ENCODE data around the gene ACACA.
A peak's percentile ranks its signal among the peaks of the same experiment; 100 is the strongest.

ACACA gene

DNA sequence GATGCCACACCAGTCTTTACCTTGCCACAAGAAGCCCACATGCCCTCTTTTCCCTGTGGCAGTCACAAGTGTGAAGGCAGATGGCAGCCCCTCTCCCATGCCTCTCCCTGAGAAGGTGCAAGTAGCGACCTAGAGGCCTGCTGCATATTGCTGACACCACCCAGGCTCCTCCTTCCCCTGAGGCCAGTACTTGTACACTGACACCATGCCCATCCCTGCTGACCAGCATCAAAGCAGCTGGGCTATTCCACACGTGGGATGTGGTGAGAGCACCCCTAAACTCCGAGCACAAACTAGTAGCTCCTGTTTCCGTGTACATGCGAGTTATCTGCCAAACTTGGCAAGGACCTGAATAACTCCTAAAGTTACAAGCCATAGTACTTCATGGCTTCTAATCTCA is 308.5 kb downstream of the ACACA start:
- Histone ChIP-seq H3K4me1 (ENCODE audit: control insufficient read depth in 1 of 2, insufficient read depth in 2 of 2, low read length in 2 of 2) (peaks cover 1 to 2% of the 10 kb centered on the region in 2 donors), H3K4me3 (ENCODE audit: low read depth in 1 of 2, low read length in 2 of 2) (no peak overlapping the region), H3K9ac (ENCODE audit: low read depth in 1 of 2, low read length in 2 of 2) (no peak overlapping the region), H3K36me3 (ENCODE audit: control insufficient read depth in 1 of 2, insufficient read depth in 2 of 2, low read length in 2 of 2) (peaks cover 13 to 52% of the 10 kb centered on the region in 2 donors), H3K9me3 (ENCODE audit: control insufficient read depth in 1 of 2, low read length in 2 of 2) (no peaks in the 10 kb centered on the region), H3K27me3 (ENCODE audit: control insufficient read depth in 1 of 2, insufficient read depth in 2 of 2, low read length in 2 of 2) (no peaks in the 10 kb centered on the region), H3K27ac (ENCODE audit: low read depth, low read length) (no peak overlapping the region)

DNA sequence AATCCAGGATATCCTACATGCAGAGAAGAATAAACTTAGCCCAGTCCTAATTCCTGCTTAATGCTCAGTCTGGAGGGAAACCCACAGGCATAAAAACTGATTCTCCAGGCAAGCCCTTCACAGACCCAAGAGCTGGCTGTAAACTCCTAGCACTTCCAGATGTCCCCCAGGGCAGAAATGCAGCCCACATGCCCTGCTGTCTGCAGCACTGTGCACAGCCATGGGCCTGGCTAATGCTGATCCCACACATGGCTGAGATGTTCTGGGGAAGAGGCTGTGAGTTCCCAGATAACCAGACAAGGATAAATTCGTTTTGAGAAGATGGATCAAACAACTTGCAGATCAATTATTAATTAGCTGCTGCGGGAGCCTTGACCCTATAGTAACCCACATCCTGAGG is 309.5 kb downstream of the ACACA start:
- H3K4me3 ChIP-seq (ENCODE audit: low read depth in 1 of 2, low read length in 2 of 2): no peak overlapping the region
- no peaks in the 10 kb centered on the region for H3K27me3 ChIP-seq (ENCODE audit: control insufficient read depth in 1 of 2, insufficient read depth in 2 of 2, low read length in 2 of 2)
- no peaks in the 10 kb centered on the region for H3K9me3 ChIP-seq (ENCODE audit: control insufficient read depth in 1 of 2, low read length in 2 of 2)
- no peak overlapping the region for H3K27ac ChIP-seq (ENCODE audit: low read depth, low read length)
- peaks cover 8 to 11% of the 10 kb centered on the region in 2 donors for H3K4me1 ChIP-seq (ENCODE audit: control insufficient read depth in 1 of 2, insufficient read depth in 2 of 2, low read length in 2 of 2)
- peaks cover 13 to 46% of the 10 kb centered on the region in 2 donors for H3K36me3 ChIP-seq (ENCODE audit: control insufficient read depth in 1 of 2, insufficient read depth in 2 of 2, low read length in 2 of 2)
- H3K9ac ChIP-seq (ENCODE audit: low read depth in 1 of 2, low read length in 2 of 2): no peak overlapping the region

DNA sequence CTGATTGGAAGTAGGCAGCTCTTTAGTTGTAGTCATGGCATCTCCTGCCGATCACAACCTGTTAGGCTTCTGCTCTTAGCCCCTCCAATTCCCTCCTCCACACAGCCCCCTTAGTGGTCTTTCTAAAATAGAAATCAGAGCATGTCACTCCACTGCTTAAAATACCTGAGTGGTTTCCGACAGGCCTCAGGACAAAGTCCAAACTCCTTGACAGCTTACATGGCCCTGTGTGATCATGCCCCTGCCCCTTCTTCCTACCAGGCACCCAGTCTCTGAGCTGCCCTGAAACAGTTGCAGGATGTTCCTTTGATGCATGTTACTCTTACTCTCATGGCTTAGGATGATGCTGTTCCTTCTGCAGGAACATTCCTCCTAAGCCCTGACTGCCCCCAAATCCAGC is 310.6 kb downstream of the ACACA start:
- Histone ChIP-seq H3K4me3 (ENCODE audit: low read depth in 1 of 2, low read length in 2 of 2) (no peak overlapping the region), H3K9me3 (ENCODE audit: control insufficient read depth in 1 of 2, low read length in 2 of 2) (no peaks in the 10 kb centered on the region), H3K27ac (ENCODE audit: low read depth, low read length) (no peak overlapping the region), H3K27me3 (ENCODE audit: control insufficient read depth in 1 of 2, insufficient read depth in 2 of 2, low read length in 2 of 2) (no peaks in the 10 kb centered on the region), H3K4me1 (ENCODE audit: control insufficient read depth in 1 of 2, insufficient read depth in 2 of 2, low read length in 2 of 2) (peaks cover 14 to 20% of the 10 kb centered on the region in 2 donors), H3K36me3 (ENCODE audit: control insufficient read depth in 1 of 2, insufficient read depth in 2 of 2, low read length in 2 of 2) (peaks cover 13 to 39% of the 10 kb centered on the region in 2 donors), H3K9ac (ENCODE audit: low read depth in 1 of 2, low read length in 2 of 2) (no peak overlapping the region)

DNA sequence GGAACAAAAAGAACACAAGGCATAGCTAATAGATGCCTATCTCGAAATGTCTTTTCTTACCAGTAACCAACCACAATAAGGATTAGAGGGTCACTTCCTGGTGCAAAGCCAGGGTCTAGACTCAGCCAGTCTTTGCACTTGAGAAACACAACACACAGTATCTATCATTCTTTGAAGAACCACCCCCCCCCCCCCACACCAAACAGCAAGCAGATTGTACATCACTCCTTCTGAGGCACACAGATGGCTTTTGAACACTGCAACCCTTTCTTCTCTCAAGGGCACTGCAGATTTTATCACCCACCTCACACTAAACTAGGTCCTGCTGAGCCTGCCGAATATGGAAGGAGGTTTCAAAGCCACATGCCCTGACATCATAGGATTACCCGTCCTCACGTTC is 312.2 kb downstream of the ACACA start:
- Histone ChIP-seq H3K4me3 (ENCODE audit: low read depth in 1 of 2, low read length in 2 of 2) (no peak overlapping the region), H3K4me1 (ENCODE audit: control insufficient read depth in 1 of 2, insufficient read depth in 2 of 2, low read length in 2 of 2) (peaks cover 14 to 27% of the 10 kb centered on the region in 2 donors), H3K9me3 (ENCODE audit: control insufficient read depth in 1 of 2, low read length in 2 of 2) (no peaks in the 10 kb centered on the region), H3K27ac (ENCODE audit: low read depth, low read length) (no peak overlapping the region), H3K36me3 (ENCODE audit: control insufficient read depth in 1 of 2, insufficient read depth in 2 of 2, low read length in 2 of 2) (peaks cover 13 to 41% of the 10 kb centered on the region in 2 donors), H3K27me3 (ENCODE audit: control insufficient read depth in 1 of 2, insufficient read depth in 2 of 2, low read length in 2 of 2) (no peaks in the 10 kb centered on the region), H3K9ac (ENCODE audit: low read depth in 1 of 2, low read length in 2 of 2) (no peak overlapping the region)

DNA sequence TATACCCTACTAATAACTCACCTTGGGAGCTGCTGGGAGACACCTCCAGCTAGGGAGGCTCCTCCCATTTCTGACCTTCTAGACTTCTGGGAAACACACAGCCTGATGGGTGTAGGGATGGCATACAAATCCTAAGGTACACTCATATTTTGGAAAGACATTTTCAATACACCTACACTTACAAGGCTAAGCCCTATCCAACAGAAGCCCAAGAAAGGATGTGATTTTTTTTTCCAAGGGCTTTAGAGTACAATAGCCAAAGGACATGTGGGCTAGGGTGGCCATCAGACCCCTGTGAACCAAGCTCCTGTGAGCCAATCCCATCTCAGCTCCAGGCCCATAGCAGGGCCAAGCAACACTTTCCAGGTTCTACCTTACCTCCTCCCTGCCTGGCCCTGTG is 313.9 kb downstream of the ACACA start:
- Histone ChIP-seq H3K27me3 (ENCODE audit: control insufficient read depth in 1 of 2, insufficient read depth in 2 of 2, low read length in 2 of 2) (no peaks in the 10 kb centered on the region), H3K4me1 (ENCODE audit: control insufficient read depth in 1 of 2, insufficient read depth in 2 of 2, low read length in 2 of 2) (peaks cover 14 to 27% of the 10 kb centered on the region in 2 donors)

DNA sequence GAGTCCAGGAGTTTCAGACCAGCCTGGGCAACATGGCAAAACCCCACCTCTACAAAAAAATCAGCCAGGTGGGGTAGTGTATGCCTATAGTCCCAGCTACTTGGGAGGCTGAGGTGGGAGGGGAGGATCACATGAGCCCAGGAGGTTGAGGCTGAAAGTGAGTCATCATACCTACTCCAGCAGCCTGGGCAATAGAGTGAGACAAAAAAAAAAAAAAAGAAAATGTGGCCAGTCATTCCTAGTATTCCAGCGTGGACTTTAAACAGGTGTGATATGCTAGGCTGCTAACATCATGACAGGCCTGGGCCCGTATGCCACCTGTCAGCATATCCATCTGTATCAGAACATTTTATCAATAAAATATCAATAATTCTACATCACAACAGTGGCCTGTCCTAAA is 314.6 kb downstream of the ACACA start:
- Histone ChIP-seq H3K36me3 (ENCODE audit: control insufficient read depth in 1 of 2, insufficient read depth in 2 of 2, low read length in 2 of 2) (peaks cover 10 to 35% of the 10 kb centered on the region in 2 donors), H3K9me3 (ENCODE audit: control insufficient read depth in 1 of 2, low read length in 2 of 2) (no peaks in the 10 kb centered on the region), H3K27me3 (ENCODE audit: control insufficient read depth in 1 of 2, insufficient read depth in 2 of 2, low read length in 2 of 2) (no peaks in the 10 kb centered on the region), H3K9ac (ENCODE audit: low read depth in 1 of 2, low read length in 2 of 2) (no peak overlapping the region), H3K4me1 (ENCODE audit: control insufficient read depth in 1 of 2, insufficient read depth in 2 of 2, low read length in 2 of 2) (peaks cover 14 to 27% of the 10 kb centered on the region in 2 donors), H3K27ac (ENCODE audit: low read depth, low read length) (peak overlapping the region; percentile 17), H3K4me3 (ENCODE audit: low read depth in 1 of 2, low read length in 2 of 2) (no peak overlapping the region)

More for the DNA sequence above, 313.9 kb downstream of the ACACA start:
- Histone ChIP-seq H3K4me3 (ENCODE audit: low read depth in 1 of 2, low read length in 2 of 2) (no peak overlapping the region), H3K9ac (ENCODE audit: low read depth in 1 of 2, low read length in 2 of 2) (peak overlapping the region; percentile 13 to 15), H3K36me3 (ENCODE audit: control insufficient read depth in 1 of 2, insufficient read depth in 2 of 2, low read length in 2 of 2) (peaks cover 13 to 35% of the 10 kb centered on the region in 2 donors), H3K27ac (ENCODE audit: low read depth, low read length) (peak overlapping the region; percentile 44), H3K9me3 (ENCODE audit: control insufficient read depth in 1 of 2, low read length in 2 of 2) (no peaks in the 10 kb centered on the region)

DNA sequence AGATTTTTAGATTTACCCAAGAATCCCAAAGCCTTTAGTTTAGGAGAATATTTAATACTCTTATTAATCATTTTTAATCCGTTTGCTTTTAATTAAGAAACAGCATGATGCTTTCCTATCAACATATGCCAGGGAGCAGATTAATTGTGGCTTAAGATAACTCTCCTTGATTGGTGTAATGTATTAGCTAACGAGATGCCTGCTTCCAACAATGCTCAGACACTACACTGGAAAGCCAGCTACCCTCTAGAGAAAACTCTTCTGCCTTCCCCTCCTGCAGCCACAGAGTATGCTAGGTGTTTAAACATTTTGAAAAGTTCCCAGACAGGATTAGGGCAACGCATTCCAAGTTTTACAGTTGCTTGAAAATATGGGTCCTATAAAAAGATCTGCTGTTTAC is 315.7 kb downstream of the ACACA start:
- Histone ChIP-seq H3K9me3 (ENCODE audit: control insufficient read depth in 1 of 2, low read length in 2 of 2) (no peaks in the 10 kb centered on the region), H3K27me3 (ENCODE audit: control insufficient read depth in 1 of 2, insufficient read depth in 2 of 2, low read length in 2 of 2) (no peaks in the 10 kb centered on the region), H3K36me3 (ENCODE audit: control insufficient read depth in 1 of 2, insufficient read depth in 2 of 2, low read length in 2 of 2) (peaks cover 1 to 35% of the 10 kb centered on the region in 2 donors), H3K27ac (ENCODE audit: low read depth, low read length) (no peak overlapping the region), H3K4me3 (ENCODE audit: low read depth in 1 of 2, low read length in 2 of 2) (no peak overlapping the region), H3K4me1 (ENCODE audit: control insufficient read depth in 1 of 2, insufficient read depth in 2 of 2, low read length in 2 of 2) (peaks cover 14 to 27% of the 10 kb centered on the region in 2 donors), H3K9ac (ENCODE audit: low read depth in 1 of 2, low read length in 2 of 2) (no peak overlapping the region)

DNA sequence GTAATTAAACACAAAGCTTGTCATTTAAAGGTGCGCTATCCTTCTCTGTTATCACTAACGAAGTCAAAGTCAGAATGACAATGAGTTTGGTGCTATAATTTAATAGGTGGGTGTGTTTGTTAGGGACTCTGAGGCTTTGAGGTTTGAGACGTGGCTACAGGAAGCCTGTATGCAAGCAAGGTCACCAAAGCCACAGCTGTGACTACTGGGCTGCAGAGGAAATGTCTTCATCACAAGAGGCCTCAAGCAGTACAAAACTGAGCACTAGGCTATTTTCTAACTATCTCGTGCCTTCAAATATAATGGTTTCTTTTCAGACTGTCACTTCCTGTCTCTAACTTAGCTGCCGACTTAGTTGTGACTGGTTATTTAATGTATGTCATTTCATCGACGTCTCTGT is 316.7 kb downstream of the ACACA start:
- Histone ChIP-seq H3K4me3 (ENCODE audit: low read depth in 1 of 2, low read length in 2 of 2) (no peak overlapping the region), H3K36me3 (ENCODE audit: control insufficient read depth in 1 of 2, insufficient read depth in 2 of 2, low read length in 2 of 2) (peaks cover 0 to 37% of the 10 kb centered on the region in 2 donors), H3K4me1 (ENCODE audit: control insufficient read depth in 1 of 2, insufficient read depth in 2 of 2, low read length in 2 of 2) (peaks cover 14 to 27% of the 10 kb centered on the region in 2 donors), H3K9ac (ENCODE audit: low read depth in 1 of 2, low read length in 2 of 2) (no peak overlapping the region), H3K9me3 (ENCODE audit: control insufficient read depth in 1 of 2, low read length in 2 of 2) (no peaks in the 10 kb centered on the region), H3K27ac (ENCODE audit: low read depth, low read length) (peak overlapping the region; percentile 47), H3K27me3 (ENCODE audit: control insufficient read depth in 1 of 2, insufficient read depth in 2 of 2, low read length in 2 of 2) (no peaks in the 10 kb centered on the region)

DNA sequence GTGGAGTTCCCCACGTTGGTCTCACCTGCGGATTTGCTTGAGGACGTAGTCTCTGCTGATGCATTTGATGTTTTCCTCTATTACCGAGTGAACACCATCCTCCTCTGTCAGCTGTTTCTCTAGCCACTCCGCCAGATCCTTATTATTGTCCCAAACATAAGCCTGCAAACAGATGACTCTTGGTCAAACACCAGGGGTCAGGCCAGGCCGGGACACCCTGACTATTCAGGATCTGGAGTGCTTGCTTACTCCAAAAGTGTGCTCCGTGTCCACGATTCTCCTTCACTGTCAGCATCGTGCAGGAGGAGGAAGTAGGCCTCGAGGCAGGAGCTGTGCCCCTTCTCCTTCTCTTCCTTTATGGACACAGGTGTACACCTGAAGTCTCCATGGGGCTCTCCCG is 317.7 kb downstream of the ACACA start:
- H3K4me1 ChIP-seq (ENCODE audit: control insufficient read depth in 1 of 2, insufficient read depth in 2 of 2, low read length in 2 of 2): peaks cover 14 to 27% of the 10 kb centered on the region in 2 donors
- H3K36me3 ChIP-seq (ENCODE audit: control insufficient read depth in 1 of 2, insufficient read depth in 2 of 2, low read length in 2 of 2): peaks cover 0 to 34% of the 10 kb centered on the region in 2 donors
- no peak overlapping the region for H3K9ac ChIP-seq (ENCODE audit: low read depth in 1 of 2, low read length in 2 of 2)
- no peaks in the 10 kb centered on the region for H3K9me3 ChIP-seq (ENCODE audit: control insufficient read depth in 1 of 2, low read length in 2 of 2)
- no peak overlapping the region for H3K4me3 ChIP-seq (ENCODE audit: low read depth in 1 of 2, low read length in 2 of 2)
- H3K27me3 ChIP-seq (ENCODE audit: control insufficient read depth in 1 of 2, insufficient read depth in 2 of 2, low read length in 2 of 2): no peaks in the 10 kb centered on the region
- H3K27ac ChIP-seq (ENCODE audit: low read depth, low read length): no peak overlapping the region

DNA sequence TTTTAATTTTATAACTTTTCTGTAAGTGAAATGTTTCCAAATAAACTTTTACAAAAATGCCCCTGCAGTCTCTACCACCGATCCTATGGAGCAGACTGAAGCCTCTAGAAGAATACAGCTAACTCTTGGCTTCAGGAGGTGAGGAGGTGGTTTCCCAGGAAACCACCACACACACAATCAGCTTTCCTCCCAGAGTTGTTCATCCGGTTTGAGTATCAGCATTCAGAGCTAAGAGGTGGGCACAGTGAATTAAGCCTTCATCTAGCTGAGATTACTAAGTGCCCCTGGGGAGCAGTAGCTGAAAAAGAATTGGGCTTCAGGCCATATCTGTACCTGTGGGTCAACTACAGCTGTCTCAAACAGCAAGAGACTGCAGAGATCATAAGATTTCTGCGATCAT is 318.2 kb downstream of the ACACA start:
- H3K9ac ChIP-seq (ENCODE audit: low read depth in 1 of 2, low read length in 2 of 2): no peak overlapping the region
- no peak overlapping the region for H3K27ac ChIP-seq (ENCODE audit: low read depth, low read length)
- no peaks in the 10 kb centered on the region for H3K27me3 ChIP-seq (ENCODE audit: control insufficient read depth in 1 of 2, insufficient read depth in 2 of 2, low read length in 2 of 2)
- H3K4me3 ChIP-seq (ENCODE audit: low read depth in 1 of 2, low read length in 2 of 2): no peak overlapping the region
- peaks cover 14 to 27% of the 10 kb centered on the region in 2 donors for H3K4me1 ChIP-seq (ENCODE audit: control insufficient read depth in 1 of 2, insufficient read depth in 2 of 2, low read length in 2 of 2)
- peaks cover 0 to 34% of the 10 kb centered on the region in 2 donors for H3K36me3 ChIP-seq (ENCODE audit: control insufficient read depth in 1 of 2, insufficient read depth in 2 of 2, low read length in 2 of 2)
- H3K9me3 ChIP-seq (ENCODE audit: control insufficient read depth in 1 of 2, low read length in 2 of 2): no peaks in the 10 kb centered on the region

DNA sequence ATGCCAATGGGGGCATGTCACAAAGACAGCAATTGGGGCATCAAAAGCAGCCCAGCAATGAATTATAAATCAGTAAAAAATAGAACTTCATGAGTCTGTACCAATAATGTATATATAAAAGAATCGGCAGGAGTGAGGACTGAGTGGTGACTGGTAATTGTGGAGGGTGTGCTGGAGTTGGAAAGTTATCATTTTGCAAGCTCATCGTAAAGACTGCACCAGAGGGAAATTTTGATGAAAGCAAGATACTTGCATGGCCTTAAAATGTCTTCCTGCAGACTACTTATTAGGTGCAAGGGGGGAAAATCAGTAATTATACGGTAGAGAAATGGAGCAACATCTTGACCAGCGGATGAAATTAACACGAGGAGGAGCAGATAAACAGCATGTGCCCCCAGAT is 319.0 kb downstream of the ACACA start:
- Histone ChIP-seq H3K27ac (ENCODE audit: low read depth, low read length) (no peak overlapping the region), H3K27me3 (ENCODE audit: control insufficient read depth in 1 of 2, insufficient read depth in 2 of 2, low read length in 2 of 2) (no peaks in the 10 kb centered on the region), H3K9me3 (ENCODE audit: control insufficient read depth in 1 of 2, low read length in 2 of 2) (no peaks in the 10 kb centered on the region), H3K36me3 (ENCODE audit: control insufficient read depth in 1 of 2, insufficient read depth in 2 of 2, low read length in 2 of 2) (peaks cover 0 to 34% of the 10 kb centered on the region in 2 donors), H3K9ac (ENCODE audit: low read depth in 1 of 2, low read length in 2 of 2) (no peak overlapping the region), H3K4me1 (ENCODE audit: control insufficient read depth in 1 of 2, insufficient read depth in 2 of 2, low read length in 2 of 2) (peaks cover 8 to 21% of the 10 kb centered on the region in 2 donors), H3K4me3 (ENCODE audit: low read depth in 1 of 2, low read length in 2 of 2) (no peak overlapping the region)
